NAMALWA (cell line): Measurements from ENCODE around the gene ARPC1A.

ENCODE experiments used
- DNase-seq: peaks from one replicate; pipeline ENCODE4 v3.0.0-alpha.2; 2015; ENCODE audit warnings: low spot score

ARPC1A gene

DNA sequence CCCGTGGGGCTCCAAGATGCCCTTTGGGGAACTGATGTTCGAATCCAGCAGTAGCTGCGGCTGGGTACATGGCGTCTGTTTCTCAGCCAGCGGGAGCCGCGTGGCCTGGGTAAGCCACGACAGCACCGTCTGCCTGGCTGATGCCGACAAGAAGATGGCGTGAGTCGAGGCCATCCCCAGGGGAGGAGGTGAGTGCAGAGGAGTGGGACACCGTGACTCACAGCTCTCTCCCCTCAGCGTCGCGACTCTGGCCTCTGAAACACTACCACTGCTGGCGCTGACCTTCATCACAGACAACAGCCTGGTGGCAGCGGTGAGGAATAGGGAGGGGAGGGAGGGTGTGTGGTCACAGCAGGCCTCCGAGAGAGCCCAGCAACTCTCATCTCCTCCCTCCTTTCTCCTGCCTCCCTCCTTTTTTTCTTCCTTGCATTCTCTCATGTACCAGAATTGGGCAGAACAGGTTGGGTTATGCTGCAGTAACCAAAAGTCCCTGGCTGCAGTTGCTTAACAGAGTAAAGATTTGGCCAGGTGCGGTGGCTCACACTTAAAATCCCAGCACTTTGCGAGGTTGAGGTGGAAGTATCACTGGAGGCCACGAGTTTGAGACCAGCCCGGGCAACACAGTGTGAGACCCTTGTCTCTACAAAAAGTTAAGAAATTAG is 65.4 kb downstream of the ARPC1A start:
- no peak for DNase-seq

DNA sequence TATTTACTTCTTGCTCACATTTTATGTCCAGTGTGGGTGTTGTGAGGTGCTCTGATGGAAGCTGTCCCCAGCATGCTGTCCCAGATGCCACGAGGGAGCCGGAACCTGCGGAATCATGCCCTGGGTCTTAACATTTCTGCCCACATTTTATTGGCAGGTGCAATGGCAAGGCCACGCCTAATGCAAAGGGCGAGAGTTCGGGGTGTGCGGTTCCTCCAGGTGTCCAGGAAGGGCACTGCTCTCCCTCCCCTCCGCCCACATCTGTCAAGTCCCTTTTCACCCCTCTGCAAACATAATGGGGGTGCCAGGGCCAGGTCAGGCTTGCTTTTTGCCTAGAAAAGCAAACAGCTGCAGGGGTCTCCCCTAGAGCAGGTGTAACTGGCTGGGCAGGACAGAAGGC is 66.3 kb downstream of the ARPC1A start:
- no peak for DNase-seq

DNA sequence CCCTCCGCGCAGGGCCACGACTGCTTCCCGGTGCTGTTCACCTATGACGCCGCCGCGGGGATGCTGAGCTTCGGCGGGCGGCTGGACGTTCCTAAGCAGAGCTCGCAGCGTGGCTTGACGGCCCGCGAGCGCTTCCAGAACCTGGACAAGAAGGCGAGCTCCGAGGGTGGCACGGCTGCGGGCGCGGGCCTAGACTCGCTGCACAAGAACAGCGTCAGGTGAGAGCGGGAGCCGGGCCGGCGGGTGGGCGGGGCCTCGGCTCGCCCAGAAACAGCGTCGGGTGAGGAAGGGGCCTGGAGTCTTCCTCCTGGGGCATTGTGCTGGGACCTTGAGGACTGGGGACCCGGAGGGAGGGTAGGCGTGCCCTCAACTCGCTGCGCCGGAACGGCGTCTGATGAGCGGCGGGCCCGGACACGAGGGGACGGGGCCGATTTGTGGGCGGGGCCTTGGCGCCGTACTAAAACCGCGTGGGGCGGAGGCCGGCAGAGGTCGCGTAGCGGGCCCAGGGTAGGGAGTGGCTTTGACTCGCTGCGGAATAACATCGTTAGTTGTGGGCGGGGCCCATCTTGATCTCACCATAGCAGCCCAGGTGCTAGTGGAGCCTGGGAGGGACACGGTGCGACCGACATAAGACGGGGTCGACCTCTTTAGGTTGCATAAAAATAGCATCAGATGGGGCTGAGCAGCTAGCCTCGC is 67.1 kb downstream of the ARPC1A start:
- no peak for DNase-seq

- no peak for DNase-seq
These were observed 67.9 kb downstream of the ARPC1A start for GRCh38 chr7:99393355-99394187.

GRCh38 chr7:99394188-99394502 is 68.4 kb downstream of the ARPC1A start:
- no peak for DNase-seq

DNA sequence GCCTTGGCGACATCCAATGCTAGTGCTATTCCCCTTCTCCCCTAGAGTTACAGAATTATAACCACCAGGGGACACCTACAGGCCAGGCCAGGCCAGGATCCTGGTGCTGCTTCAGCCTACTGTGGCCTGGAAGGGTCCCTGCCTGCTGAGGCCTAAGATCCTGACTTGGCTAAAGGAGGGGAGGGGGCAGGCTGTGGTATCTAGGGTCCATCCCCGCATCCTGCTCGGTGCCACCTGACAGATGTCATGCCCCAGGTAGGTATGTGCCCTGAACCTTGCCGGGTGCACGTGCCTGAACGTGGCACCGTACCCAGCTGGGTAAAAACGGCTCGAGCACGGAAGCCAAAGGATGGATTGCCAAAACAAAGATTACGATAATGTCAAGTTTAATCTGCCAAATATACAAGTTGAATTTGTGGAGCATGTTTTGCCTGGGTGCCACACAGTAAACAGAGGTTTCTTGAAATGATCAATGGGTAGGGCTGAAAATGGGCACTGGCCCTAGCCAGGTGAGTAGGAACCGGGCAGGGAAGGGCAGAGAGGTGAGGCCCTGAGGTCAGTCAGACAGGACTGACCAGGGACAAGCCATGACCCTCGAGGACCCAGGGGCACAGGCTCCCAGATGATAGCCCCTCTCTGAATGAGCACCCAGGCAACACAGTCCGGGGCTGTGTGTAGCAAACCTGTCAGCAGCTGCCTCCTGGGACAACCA is 70.1 kb downstream of the ARPC1A start:
- DNase-seq: no peak

DNA sequence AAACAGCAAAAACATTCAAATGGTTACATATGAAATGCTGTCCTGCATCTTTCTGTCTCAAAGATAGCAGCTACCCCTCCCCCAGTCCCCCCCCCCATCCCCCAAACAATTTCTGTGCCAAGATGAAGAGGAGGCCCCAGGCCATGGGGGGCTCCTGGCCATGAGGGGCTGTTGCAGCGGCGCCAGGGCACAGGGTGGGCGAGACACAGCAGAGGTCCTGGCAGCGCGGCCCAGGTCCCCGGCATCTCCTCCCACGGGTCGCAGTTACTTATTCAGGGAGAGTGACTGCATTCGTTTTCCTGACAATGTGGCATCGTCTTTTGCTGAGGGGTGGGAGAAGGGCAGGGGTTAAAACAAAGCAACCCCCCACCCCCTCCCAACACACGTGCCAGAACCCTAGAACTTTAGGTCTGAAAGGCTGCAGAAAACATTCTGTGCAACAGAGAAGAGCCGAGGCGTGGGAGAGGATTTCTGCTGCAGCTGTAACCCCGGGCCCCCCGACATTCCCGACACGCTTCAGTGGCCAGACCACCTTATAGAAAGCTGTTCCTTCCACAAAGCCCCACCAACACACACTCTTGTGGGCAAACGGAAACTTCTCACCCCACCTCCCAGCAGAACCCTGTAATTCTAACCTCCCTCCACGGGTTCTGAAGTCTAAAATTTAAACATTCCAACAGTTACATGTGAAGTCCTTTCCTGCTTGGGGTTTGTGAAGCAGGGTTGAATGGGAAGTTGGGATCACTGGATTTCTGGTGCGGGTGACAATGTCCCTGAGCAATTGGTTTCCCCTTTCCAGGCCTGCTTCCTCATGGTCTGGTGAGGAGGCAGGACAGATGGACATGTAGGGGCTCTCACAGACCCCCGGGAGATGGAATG is 71.0 kb downstream of the ARPC1A start:
- no peak for DNase-seq

DNA sequence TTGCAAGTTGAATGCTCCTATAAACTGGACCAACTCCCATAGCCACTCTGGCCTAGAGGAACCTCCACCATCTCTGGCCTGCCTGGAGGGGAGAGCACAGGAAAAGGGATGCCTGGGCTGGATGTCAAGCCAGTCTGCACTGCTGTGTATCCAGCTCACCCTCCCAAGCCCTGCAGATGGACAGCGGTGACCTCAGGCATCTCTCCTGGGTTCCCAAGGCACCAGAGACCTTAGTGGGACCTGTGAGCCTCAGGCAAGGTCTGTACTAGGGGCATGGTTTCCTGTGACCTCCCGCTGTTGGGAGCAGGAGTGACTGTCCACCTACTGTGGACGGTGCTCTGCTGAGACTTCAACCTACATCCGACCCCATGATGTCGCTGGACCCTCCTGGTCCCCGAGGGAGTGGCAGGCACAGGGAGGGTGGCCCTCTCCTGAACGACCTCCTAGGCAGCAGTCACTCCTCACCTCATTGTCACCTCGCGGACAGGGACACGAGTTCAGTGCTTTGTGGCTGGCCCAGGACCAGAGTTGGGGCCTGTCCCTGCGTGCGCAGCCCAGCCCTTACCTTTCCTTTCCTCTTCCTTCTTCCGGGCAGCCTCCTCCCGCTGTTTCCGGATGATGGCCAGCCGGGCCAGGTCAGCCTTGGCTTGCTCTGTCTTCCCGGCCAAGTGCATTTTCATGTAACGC is 71.7 kb downstream of the ARPC1A start:
- no peak for DNase-seq

GRCh38 chr7:99398891-99399445 is 73.3 kb downstream of the ARPC1A start:
- no peak for DNase-seq

GRCh38 chr7:99399597-99399996 is 73.9 kb downstream of the ARPC1A start:
- DNase-seq: no peak

DNA sequence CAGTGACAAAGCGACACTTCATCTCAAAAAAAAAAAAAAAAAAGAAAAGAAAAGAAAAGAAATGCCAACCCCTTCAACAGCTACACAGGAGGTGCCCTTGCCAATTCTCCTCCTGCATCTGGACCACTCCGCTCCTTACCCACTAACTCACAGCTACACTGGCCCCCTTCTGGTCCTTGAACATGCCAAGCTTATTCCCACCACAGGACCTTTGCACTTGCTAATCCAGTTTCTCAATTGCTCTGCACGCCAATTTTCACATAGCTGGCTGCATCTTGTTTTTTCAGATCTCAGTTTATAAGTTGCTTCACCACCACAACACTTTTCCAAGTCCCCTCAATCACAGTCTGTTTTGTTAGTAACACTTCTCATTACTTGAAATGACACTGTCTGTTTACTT is 77.2 kb downstream of the ARPC1A start:
- no peak for DNase-seq

DNA sequence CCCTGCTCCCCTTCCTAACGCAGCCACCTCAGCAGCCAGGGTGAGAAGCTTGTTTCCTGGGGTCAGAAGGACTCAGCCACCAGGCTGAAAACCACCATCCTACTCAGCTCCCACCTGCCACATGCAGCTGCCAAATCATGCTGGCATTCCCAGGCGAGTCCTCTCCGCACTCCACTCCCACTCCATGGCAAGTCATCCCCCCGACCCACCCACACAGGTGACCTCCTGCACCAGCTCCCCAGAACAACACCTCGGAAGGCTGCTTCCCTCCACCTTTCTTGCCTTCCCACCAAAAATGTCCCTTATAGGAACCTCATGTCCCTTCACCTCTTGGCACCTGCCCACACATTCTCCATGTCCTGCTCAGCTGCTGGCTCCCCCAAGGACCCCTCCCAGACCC is 78.1 kb downstream of the ARPC1A start:
- no peak for DNase-seq

GRCh38 chr7:99404235-99404976 is 78.7 kb downstream of the ARPC1A start:
- no peak for DNase-seq

GRCh38 chr7:99404977-99405320 is 79.3 kb downstream of the ARPC1A start:
- no peak for DNase-seq

GRCh38 chr7:99406557-99406956 is 80.9 kb downstream of the ARPC1A start:
- peak; percentile 53 for DNase-seq

GRCh38 chr7:99407872-99408378 is 82.2 kb downstream of the ARPC1A start:
- peak; percentile 51 for DNase-seq

DNA sequence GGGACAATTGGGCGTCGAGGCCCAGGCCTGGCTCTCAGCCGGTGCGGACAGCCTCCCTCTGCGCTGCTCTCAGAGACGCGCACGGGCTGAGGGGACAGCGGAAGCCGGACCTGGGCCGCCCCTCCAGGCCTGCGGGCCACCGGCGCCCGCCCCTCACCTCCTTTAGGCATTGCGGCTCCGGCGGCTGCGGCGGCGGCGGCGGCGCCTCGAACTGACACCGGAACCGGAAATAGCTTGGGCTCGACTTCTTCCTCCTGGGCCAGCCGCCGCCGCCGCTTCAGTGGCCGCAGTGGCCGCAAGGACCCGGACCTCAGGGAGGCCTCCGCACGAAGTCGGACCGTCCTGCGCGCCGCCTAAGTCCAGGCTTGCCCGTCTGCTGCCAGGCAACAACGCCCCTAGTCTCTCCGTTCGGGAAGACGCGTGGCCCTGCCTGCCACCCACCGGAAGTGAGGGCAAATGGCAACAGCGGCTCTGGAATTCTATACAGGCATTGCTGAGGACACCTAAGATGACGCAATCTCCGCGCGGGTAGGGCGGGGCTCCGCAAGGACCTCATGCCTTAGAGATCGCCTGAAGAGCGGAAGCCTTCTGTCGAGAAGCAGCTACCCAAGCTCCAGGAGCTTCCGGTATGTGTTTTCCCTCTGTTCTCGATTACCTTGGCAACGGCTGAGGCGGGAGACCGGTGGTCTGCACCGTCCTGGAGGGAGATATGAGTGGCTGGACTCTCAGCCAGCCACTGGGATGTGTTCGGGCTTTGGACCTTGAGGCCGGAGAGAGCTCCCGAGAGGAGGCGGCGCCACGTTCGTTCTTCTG is 82.9 kb downstream of the ARPC1A start, which contains the start of the genes BUD31 and PDAP1:
BUD31 (plus strand) TSS at position 591 of the 813 bp plus-strand sequence. CDS start 2,124 bp downstream, outside the sequence.
PDAP1 (minus strand) TSS at position 219 of the 813 bp plus-strand sequence; CDS start at position 170, 49 bp downstream.
- peak; percentile 98 for DNase-seq

DNA sequence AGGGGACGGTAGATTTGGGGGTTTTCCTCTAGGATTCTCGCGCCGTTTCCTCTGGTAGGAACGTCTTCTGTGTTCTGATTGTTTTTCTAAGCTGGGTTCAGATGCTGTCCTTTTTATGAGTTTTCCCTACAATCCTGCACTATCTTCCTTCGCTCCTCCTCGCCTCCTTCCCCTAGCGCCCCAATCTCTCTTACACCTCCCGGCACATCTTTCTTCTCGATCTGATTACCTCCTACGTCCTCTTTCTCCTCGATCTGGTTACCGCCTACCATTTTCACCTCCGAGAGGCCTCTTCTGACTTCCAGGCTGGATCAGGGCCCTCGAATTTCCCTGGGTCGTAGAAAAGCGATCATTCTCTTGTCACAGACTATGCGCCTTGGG is 83.5 kb downstream of the ARPC1A start:
- peak; percentile 66 for DNase-seq

DNA sequence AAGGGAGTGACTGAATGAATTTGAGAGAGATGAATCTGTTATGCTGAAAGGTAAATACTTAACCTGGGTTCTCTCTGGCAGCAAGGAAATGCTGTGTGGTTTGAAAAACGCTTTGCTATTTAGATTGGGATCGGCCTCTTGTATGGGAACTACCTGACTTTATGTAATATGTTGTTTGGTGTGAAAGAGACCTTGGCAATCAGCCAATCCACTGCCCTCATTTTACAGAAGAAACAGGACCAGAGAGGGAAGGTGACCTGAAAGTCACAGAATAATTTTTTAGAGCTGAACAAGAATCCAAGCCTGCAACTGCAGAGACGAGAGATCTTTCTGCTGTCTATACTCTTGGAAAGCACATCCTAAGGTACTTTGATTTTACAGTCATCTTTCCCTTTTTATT is 84.1 kb downstream of the ARPC1A start:
- DNase-seq: peak; percentile 52
